Fibroblast of villous mesenchyme (primary cell): Measurements from ENCODE around the gene RNU7-1. TPM values are rescaled to one million over a fixed set of nuclear protein-coding genes. Genes with fewer than 3 reads are reported as not detected.
A peak's percentile ranks its signal among the peaks of the same experiment; 100 is the strongest.

Experiments used
- DNase-seq: peaks from one replicate; pipeline ENCODE4 v3.0.0-alpha.2; 2010; ENCODE audit warnings: low read depth
- H3K4me3 ChIP-seq: 2 replicates; pipeline ENCODE4 v1.5.1; 2011; ENCODE audit warnings: low read depth, mild to moderate bottlenecking, low read length
- total RNA-seq: library from RNA; depleted of rRNA; stranded (reverse); fragments of >200 nt; gene quantifications from 2 replicates; pipeline ENCODE4 v1.2.3, GENCODE V29; 2012
- TF ChIP-seq, protein P1 (sequence below): IDR thresholded peaks from 2 replicates; pipeline ENCODE4 v1.5.1; 2012; ENCODE audit warnings: low read depth, mild to moderate bottlenecking, low read length; ENCODE audit not compliant: insufficient read depth

RNU7-1 gene
- total RNA-seq, 1 donor, result not detected

GRCh38 chr12:6951551-6952120 is 8.0 kb downstream of the RNU7-1 start:
- no peak for DNase-seq
- no peak overlapping the region for H3K4me3 ChIP-seq
- TF ChIP-seq, protein P1, sequence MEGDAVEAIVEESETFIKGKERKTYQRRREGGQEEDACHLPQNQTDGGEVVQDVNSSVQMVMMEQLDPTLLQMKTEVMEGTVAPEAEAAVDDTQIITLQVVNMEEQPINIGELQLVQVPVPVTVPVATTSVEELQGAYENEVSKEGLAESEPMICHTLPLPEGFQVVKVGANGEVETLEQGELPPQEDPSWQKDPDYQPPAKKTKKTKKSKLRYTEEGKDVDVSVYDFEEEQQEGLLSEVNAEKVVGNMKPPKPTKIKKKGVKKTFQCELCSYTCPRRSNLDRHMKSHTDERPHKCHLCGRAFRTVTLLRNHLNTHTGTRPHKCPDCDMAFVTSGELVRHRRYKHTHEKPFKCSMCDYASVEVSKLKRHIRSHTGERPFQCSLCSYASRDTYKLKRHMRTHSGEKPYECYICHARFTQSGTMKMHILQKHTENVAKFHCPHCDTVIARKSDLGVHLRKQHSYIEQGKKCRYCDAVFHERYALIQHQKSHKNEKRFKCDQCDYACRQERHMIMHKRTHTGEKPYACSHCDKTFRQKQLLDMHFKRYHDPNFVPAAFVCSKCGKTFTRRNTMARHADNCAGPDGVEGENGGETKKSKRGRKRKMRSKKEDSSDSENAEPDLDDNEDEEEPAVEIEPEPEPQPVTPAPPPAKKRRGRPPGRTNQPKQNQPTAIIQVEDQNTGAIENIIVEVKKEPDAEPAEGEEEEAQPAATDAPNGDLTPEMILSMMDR, result no peak

DNA sequence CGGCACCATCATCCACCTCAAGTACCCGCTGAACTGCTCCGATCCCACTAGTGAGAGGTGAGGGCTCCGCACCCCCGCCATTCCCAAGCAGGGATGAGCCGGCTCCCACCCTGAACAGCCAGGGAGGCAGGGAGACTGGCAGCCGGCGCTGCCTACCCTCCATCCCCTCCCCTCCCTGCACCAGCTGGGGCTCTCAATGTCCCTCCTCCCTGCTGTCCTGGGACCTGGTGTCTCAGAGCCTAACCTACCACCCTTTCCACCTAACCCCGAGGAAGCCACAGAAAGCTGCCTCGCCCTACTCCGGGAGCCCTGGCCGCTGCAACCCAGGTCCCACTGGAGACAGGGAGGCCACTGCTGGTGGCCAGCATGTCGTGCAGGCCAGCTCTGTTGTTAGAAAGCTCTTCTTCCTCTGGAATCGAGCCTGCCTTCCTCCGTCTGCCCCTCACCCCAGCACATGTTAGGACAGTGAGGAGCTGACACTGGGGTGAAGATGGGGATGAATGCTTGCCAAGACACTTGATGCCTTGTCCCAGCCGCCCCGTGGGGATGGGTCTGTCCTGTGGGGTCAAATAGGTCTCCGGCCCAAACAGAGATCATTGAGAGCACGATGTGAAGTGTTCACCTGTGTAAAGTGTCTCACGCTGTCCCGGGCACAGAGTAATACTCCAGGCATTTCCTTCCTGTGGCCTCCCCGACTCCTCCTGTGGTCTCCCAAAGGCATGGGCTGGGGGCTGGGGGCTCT is 8.7 kb downstream of the RNU7-1 start:
- TF ChIP-seq, protein P1, result no peak
- no peak for DNase-seq
- no peak overlapping the region for H3K4me3 ChIP-seq

- no peak for DNase-seq
- TF ChIP-seq, protein P1, result no peak
- no peak overlapping the region for H3K4me3 ChIP-seq
Measured at GRCh38 chr12:6952863-6953441, 9.3 kb downstream of the RNU7-1 start.

- no peak overlapping the region for H3K4me3 ChIP-seq
- DNase-seq, result peak; percentile 22
- TF ChIP-seq, protein P1, result no peak
Measured at GRCh38 chr12:6953442-6954315, 10.1 kb downstream of the RNU7-1 start.

DNA sequence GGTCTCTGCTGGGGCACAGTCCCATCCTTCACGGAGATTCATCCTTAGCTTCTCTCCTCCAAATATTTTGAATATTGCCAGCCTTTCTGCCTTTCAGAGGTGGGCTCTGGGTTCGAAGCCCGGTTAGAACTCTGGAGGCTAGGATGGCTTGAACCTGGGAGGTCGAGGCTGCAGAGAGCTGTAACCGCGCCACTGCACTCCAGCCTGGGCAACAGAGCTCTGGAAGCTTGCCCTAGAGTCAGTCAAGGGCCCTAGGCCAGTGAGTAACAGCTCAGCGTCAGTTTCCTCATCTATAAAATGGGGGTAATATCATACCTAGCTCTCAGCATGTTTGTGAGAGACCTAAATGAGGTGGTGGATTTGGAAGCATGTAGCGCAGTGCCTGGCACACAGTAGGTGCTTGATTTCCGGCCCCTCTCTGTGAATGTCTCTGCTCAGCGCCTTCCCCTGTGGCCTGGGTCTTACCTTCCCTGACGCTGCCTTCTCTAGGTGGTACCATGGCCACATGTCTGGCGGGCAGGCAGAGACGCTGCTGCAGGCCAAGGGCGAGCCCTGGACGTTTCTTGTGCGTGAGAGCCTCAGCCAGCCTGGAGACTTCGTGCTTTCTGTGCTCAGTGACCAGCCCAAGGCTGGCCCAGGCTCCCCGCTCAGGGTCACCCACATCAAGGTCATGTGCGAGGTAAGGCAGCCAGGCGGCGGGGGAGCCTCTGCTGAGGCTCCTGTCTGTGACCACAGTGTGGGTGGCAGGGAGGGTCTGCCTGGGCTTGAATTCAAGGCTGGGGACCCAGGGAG is 10.9 kb downstream of the RNU7-1 start:
- H3K4me3 ChIP-seq, result no peak overlapping the region
- no peak for DNase-seq
- TF ChIP-seq, protein P1, result no peak
